ENCODE data around the gene PEX13.
"Not testable (repeated sequence)": the region's sequence is repeated elsewhere in the genome, so short reads cannot be mapped to it uniquely, and the experiment has no call there.

PEX13 gene

GRCh38 chr2:61017556-61018317 lies at the start of gene PEX13, which contains the start of gene PUS10:
TSS of gene PEX13 (plus strand) at chr2:61017720. CDS start at chr2:61017760, 40 bp downstream.
TSS of gene PUS10 (minus strand) at chr2:61018255. CDS start at chr2:61011890, 6,365 bp downstream.
- DNase-seq, result peak; percentile 66

GRCh38 chr2:60972889-60973656 lies 44.4 kb upstream of the PEX13 start:
- no peak for DNase-seq

GRCh38 chr2:60973705-60974104 lies 43.8 kb upstream of the PEX13 start:
- no peak for DNase-seq

GRCh38 chr2:60974652-60975051 lies 42.9 kb upstream of the PEX13 start:
- no peak for DNase-seq

- no peak for DNase-seq
These were observed 41.2 kb upstream of the PEX13 start for GRCh38 chr2:60976256-60976850.

- DNase-seq, result no peak
These were observed 40.5 kb upstream of the PEX13 start for GRCh38 chr2:60976875-60977561.

GRCh38 chr2:60977562-60977895 lies 40.0 kb upstream of the PEX13 start:
- DNase-seq, result no peak

GRCh38 chr2:60979231-60979630 lies 38.3 kb upstream of the PEX13 start:
- DNase-seq, result no peak

GRCh38 chr2:60980071-60980815 lies 37.3 kb upstream of the PEX13 start:
- no peak for DNase-seq

GRCh38 chr2:60982066-60982465 lies 35.5 kb upstream of the PEX13 start:
- DNase-seq, result not testable (repeated sequence)

- no peak for DNase-seq
These were observed 32.8 kb upstream of the PEX13 start for GRCh38 chr2:60984720-60985119.

GRCh38 chr2:60987041-60987440 lies 30.5 kb upstream of the PEX13 start:
- DNase-seq, result no peak

GRCh38 chr2:60987656-60988055 lies 29.9 kb upstream of the PEX13 start:
- not testable (repeated sequence) for DNase-seq

- no peak for DNase-seq
These were observed 28.3 kb upstream of the PEX13 start for GRCh38 chr2:60989259-60989658.

GRCh38 chr2:60991644-60992043 lies 25.9 kb upstream of the PEX13 start:
- no peak for DNase-seq

- DNase-seq, result no peak
These were observed 24.5 kb upstream of the PEX13 start for GRCh38 chr2:60992985-60993392.

- no peak for DNase-seq
These were observed 23.4 kb upstream of the PEX13 start for GRCh38 chr2:60994131-60994530.

GRCh38 chr2:60998628-60999545 lies 18.6 kb upstream of the PEX13 start:
- DNase-seq, result peak; percentile 69

- DNase-seq, result no peak
These were observed 11.8 kb upstream of the PEX13 start for GRCh38 chr2:61005736-61006135.

- DNase-seq, result no peak
These were observed 10.9 kb upstream of the PEX13 start for GRCh38 chr2:61006486-61007105.

- DNase-seq, result no peak
These were observed 8.2 kb upstream of the PEX13 start for GRCh38 chr2:61009355-61009754.
